ENCODE measurements around the gene CPT1B.
A peak's percentile ranks its signal among the peaks of the same experiment; 100 is the strongest.

CPT1B gene

GRCh38 chr22:50564289-50564688, 13.9 kb downstream of the CPT1B start:
- no peak overlapping the region for H3K4me3 ChIP-seq (ENCODE audit: control insufficient read depth, low read depth, low read length)
- no peak for TF ChIP-seq CTCF (IDR thresholded peaks at IDR 0.05; ENCODE audit: control insufficient read depth, insufficient read depth, low read depth, low read length, missing control alignments)
- DNase-seq (ENCODE audit: low read depth) = no peak

- no peak for TF ChIP-seq CTCF (IDR thresholded peaks at IDR 0.05; ENCODE audit: control insufficient read depth, insufficient read depth, low read depth, low read length, missing control alignments)
- no peak for DNase-seq (ENCODE audit: low read depth)
- peak overlapping the region; percentile 78 for H3K4me3 ChIP-seq (ENCODE audit: control insufficient read depth, low read depth, low read length)
Measured at GRCh38 chr22:50563413-50564160, 14.6 kb downstream of the CPT1B start.

GRCh38 chr22:50562523-50563412, 15.5 kb downstream of the CPT1B start, which contains the start of gene SYCE3:
Gene SYCE3 (minus strand): TSS chr22:50562919. CDS start chr22:50556405, 6,514 bp downstream.
- DNase-seq (ENCODE audit: low read depth) = no peak
- H3K4me3 ChIP-seq (ENCODE audit: control insufficient read depth, low read depth, low read length) = peak within 1 kb of the TSS; percentile 78

GRCh38 chr22:50561401-50562358, 16.5 kb downstream of the CPT1B start:
- TF ChIP-seq CTCF (IDR thresholded peaks at IDR 0.05; ENCODE audit: control insufficient read depth, insufficient read depth, low read depth, low read length, missing control alignments) = no peak
- DNase-seq (ENCODE audit: low read depth) = no peak

More at GRCh38 chr22:50562523-50563412, 15.5 kb downstream of the CPT1B start, which contains the start of gene SYCE3:
- TF ChIP-seq CTCF (IDR thresholded peaks at IDR 0.05; ENCODE audit: control insufficient read depth, insufficient read depth, low read depth, low read length, missing control alignments) = peak; percentile 83

GRCh38 chr22:50560034-50560433, 18.2 kb downstream of the CPT1B start:
- no peak for TF ChIP-seq CTCF (IDR thresholded peaks at IDR 0.05; ENCODE audit: control insufficient read depth, insufficient read depth, low read depth, low read length, missing control alignments)
- no peak for DNase-seq (ENCODE audit: low read depth)

More at GRCh38 chr22:50561401-50562358, 16.5 kb downstream of the CPT1B start:
- H3K4me3 ChIP-seq (ENCODE audit: control insufficient read depth, low read depth, low read length) = no peak overlapping the region

GRCh38 chr22:50556703-50557102, 21.5 kb downstream of the CPT1B start:
- H3K4me3 ChIP-seq (ENCODE audit: control insufficient read depth, low read depth, low read length) = no peak overlapping the region
- no peak for DNase-seq (ENCODE audit: low read depth)
- TF ChIP-seq CTCF (IDR thresholded peaks at IDR 0.05; ENCODE audit: control insufficient read depth, insufficient read depth, low read depth, low read length, missing control alignments) = no peak

More at GRCh38 chr22:50560034-50560433, 18.2 kb downstream of the CPT1B start:
- no peak overlapping the region for H3K4me3 ChIP-seq (ENCODE audit: control insufficient read depth, low read depth, low read length)

Data from AG09309 (cell line).